HCT116 (cell line): ENCODE measurements around the gene USP47. TPM values are rescaled to one million over a fixed set of nuclear protein-coding genes. Genes with fewer than 3 reads are reported as not detected.

Experiments
- ATAC-seq: fragments of 200-7000 bp; cut with Tn5 transposase; 2 replicates; pipeline ENCODE4 v1.9.1; 2020; ENCODE audit warnings: mild to moderate bottlenecking, moderate library complexity
- BruUV-seq: library from RNA; stranded (reverse); fragments of 400-500 nt; replicated peaks from 2 replicates; lab custom pipeline; 2021; lab: Mats Ljungman, UMichigan
- CTCF ChIA-PET: fragments of 300-600 bp; sonication (Branson Sonifier 250); formaldehyde crosslinking; loops from one replicate; lab custom pipeline; 2021; ENCODE audit warnings: antibody characterized with exemption; lab: Charles Lee
- POLR2A ChIA-PET: fragments of 300-600, 350-600 bp; sonication (Branson Sonifier 250); formaldehyde crosslinking; loops from one replicate; lab custom pipeline; 2021; ENCODE audit warnings: antibody characterized with exemption; lab: Charles Lee
- RAD21 ChIA-PET, 2 experiments: fragments of 300-600 bp; sonication (Branson Sonifier 250); formaldehyde crosslinking; loops; one replicate each; lab custom pipeline; 2023; ENCODE audit warnings: low total read pairs in 2 of 2; ENCODE audit not compliant: uncharacterized antibody in 2 of 2, unreplicated experiment in 2 of 2, low non-redundant PET in 1 of 2; lab: Charles Lee
- DNase-seq: peaks from one replicate; pipeline ENCODE4 v3.0.0-alpha.2; 2010; ENCODE audit warnings: low read depth, low spot score
- H2AFZ ChIP-seq: fragments of 200-600 bp; shearing (Covaris generic), sonication (generic); 2 replicates; pipeline ENCODE4 v1.6.1; 2017; ENCODE audit warnings: low read depth, mixed run types, mixed read lengths, antibody characterized with exemption, low read length; ENCODE audit not compliant: poor library complexity, severe bottlenecking
- H3K27ac ChIP-seq: 2 replicates; pipeline ENCODE4 v1.5.1; 2012; ENCODE audit warnings: low read depth, low read length
- H3K27me3 ChIP-seq: fragments of 200-600 bp; sonication (generic); 2 replicates; pipeline ENCODE4 v1.6.1; 2016; ENCODE audit warnings: mixed run types, low read length, mixed read lengths; ENCODE audit not compliant: insufficient read depth
- H3K36me3 ChIP-seq, 2 experiments: fragments of 200-500 bp in 1 of 2; fragments of 200-600 bp in 1 of 2; sonication (Bioruptor generic) in 1 of 2; sonication (generic) in 1 of 2; 2 replicates each; pipeline versions ENCODE4 v1.5.1 to v1.6.1; 2014 to 2016; ENCODE audit warnings: low read length in 2 of 2, inconsistent platforms in 1 of 2, mixed read lengths in 1 of 2, mixed run types in 1 of 2; ENCODE audit not compliant: insufficient read depth in 2 of 2, control insufficient read depth in 1 of 2
- H3K4me1 ChIP-seq, 2 experiments: fragments of 200-600 bp in 1 of 2; sonication (generic) in 1 of 2; 2 replicates each; pipeline versions ENCODE4 v1.5.1 to v1.6.1; 2012 to 2017; ENCODE audit warnings: low read length in 2 of 2, inconsistent platforms in 1 of 2, mild to moderate bottlenecking in 1 of 2, mixed read lengths in 1 of 2, mixed run types in 1 of 2, moderate library complexity in 1 of 2; ENCODE audit not compliant: insufficient read depth in 2 of 2, control insufficient read depth in 1 of 2
- H3K4me2 ChIP-seq: fragments of 200-600 bp; sonication (generic); 2 replicates; pipeline ENCODE4 v1.6.1; 2017; ENCODE audit warnings: mixed run types, low read length, mixed read lengths
- H3K4me3 ChIP-seq, 2 experiments: fragments of 200-600 bp in 1 of 2; sonication (generic) in 1 of 2; replicated peaks in 1 of 2; 2 replicates each; pipeline ENCODE4 v1.5.1; 2011 to 2016; ENCODE audit warnings: low read length in 2 of 2, control low read depth in 1 of 2, low read depth in 1 of 2, mild to moderate bottlenecking in 1 of 2, mixed read lengths in 1 of 2, mixed run types in 1 of 2
- H3K79me2 ChIP-seq: fragments of 200-600 bp; sonication (generic); 2 replicates; pipeline ENCODE4 v1.6.1; 2017; ENCODE audit warnings: mild to moderate bottlenecking, mixed run types, low read length, moderate library complexity, mixed read lengths; ENCODE audit not compliant: insufficient read depth
- H3K9ac ChIP-seq: fragments of 200-600 bp; sonication (generic); 2 replicates; pipeline ENCODE4 v1.6.1; 2016; ENCODE audit warnings: low read length, mixed read lengths
- H3K9me2 ChIP-seq: fragments of 200-600 bp; sonication (generic), shearing (Covaris generic); 2 replicates; pipeline ENCODE4 v1.6.1; 2017; ENCODE audit warnings: mixed run types, mild to moderate bottlenecking, moderate library complexity; ENCODE audit not compliant: insufficient read depth
- H3K9me3 ChIP-seq, 2 experiments: fragments of 200-500 bp in 1 of 2; fragments of 200-600 bp in 1 of 2; sonication (Bioruptor generic) in 1 of 2; sonication (generic) in 1 of 2; 2 replicates each; pipeline ENCODE4 v1.6.1; 2014 to 2017; ENCODE audit warnings: low read length in 2 of 2, mixed read lengths in 2 of 2, inconsistent platforms in 1 of 2, low read depth in 1 of 2, mild to moderate bottlenecking in 1 of 2, mixed run types in 1 of 2, moderate library complexity in 1 of 2; ENCODE audit not compliant: control insufficient read depth in 1 of 2, insufficient read depth in 1 of 2
- H4K20me1 ChIP-seq: fragments of 200-600 bp; sonication (generic), shearing (Covaris generic); 2 replicates; pipeline ENCODE4 v1.6.1; 2017; ENCODE audit warnings: mixed run types, mild to moderate bottlenecking, moderate library complexity; ENCODE audit not compliant: insufficient read depth
- EZH2 ChIP-seq: fragments of 200-600 bp; sonication (generic); IDR thresholded peaks from 2 replicates; pipeline ENCODE4 v1.6.1; 2017; ENCODE audit warnings: antibody characterized with exemption, mixed run types
- JUND ChIP-seq: IDR thresholded peaks from 2 replicates; pipeline ENCODE4 v1.6.1; 2012
- POLR2A ChIP-seq: IDR thresholded peaks from 2 replicates; pipeline ENCODE4 v1.7.0; 2011; ENCODE audit warnings: borderline replicate concordance; ENCODE audit not compliant: insufficient read depth, insufficient read length; ENCODE audit errors: extremely low read depth
- SIN3A ChIP-seq: IDR thresholded peaks from 2 replicates; pipeline ENCODE4 v1.6.1; 2012; ENCODE audit warnings: low read depth
- TCF7L2 ChIP-seq: IDR thresholded peaks from 2 replicates; pipeline ENCODE4 v1.7.0; 2011; ENCODE audit warnings: borderline replicate concordance, inconsistent platforms; ENCODE audit not compliant: insufficient read depth, insufficient read length; ENCODE audit errors: extremely low read depth
- intact Hi-C: fragments of 100-400 bp; cut with micrococcal nuclease; formaldehyde crosslinking; loops from 2 replicates; pipeline ENCODE4 v1.10.0; 2022
- total RNA-seq: library from RNA; stranded (reverse); gene quantifications from one replicate; pipeline ENCODE4 v1.2.1, GENCODE V29; 2021; ENCODE audit not compliant: unreplicated experiment

USP47 gene
- total RNA-seq, 1 experiment from 2014 or later, result 18.9 TPM

DNA sequence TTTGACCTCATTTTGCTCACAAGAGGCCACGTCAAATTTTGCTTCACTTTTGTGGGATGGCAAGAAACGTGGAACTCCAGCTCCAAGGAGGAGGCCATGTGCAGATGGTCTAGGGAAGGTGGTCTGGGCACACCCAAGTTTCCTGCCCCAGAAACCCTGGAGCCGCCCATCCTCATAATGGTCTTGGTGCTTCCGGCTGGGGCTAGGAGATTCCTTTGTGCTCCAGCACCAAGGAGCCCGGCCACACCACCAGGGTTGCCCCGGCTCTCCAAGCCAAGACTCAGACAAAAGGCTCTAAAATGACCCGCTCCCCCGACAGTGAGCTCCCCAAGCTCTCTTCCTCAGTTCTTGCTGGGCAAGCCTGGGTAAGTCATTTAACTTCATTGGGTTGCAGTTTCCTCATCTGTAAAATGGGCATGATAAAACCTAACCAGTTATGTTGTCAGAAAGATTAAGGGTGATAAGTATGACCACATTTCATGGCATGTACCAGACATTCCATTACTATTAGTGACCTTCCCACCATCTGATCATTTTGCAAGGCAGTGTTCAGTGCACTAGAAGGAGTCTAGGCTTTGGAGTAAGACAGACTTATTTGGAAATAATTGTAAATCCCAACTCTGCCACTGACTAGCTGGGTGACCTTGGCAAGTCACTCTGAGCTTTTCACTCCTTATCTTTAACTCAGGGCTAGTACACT lies 143.4 kb downstream of the USP47 start:
- no peak for TF ChIP-seq JUND
- TF ChIP-seq POLR2A, result no peak
- CTCF ChIA-PET, result no interaction called here
- Histone ChIP-seq H3K27me3 (no peaks in the 10 kb centered on the region), H3K4me3 (no peak overlapping the region), H3K9me2 (no peaks in the 10 kb centered on the region), H3K4me2 (no peak overlapping the region), H2AFZ (no peak overlapping the region), H4K20me1 (no peaks in the 10 kb centered on the region), H3K27ac (no peak overlapping the region), H3K79me2 (no peaks in the 10 kb centered on the region), H3K4me1 (peaks cover 0 to 16% of the 10 kb centered on the region in 2 experiments; a peak in 2 of 4 replicates), H3K9me3 (no peaks in the 10 kb centered on the region; a peak in 1 of 4 replicates), H3K9ac (no peak overlapping the region), H3K36me3 (no peaks in the 10 kb centered on the region)
- intact Hi-C loops, result loop anchor here (5.0 kb wide), 1 partner anchor 57 kb away; no protein-coding TSS in a partner anchor
- POLR2A ChIA-PET, result no interaction called here
- ATAC-seq, result no peak
- RAD21 ChIA-PET, result no interaction called here
- no TSS peak for BruUV-seq
- DNase-seq, result no peak

DNA sequence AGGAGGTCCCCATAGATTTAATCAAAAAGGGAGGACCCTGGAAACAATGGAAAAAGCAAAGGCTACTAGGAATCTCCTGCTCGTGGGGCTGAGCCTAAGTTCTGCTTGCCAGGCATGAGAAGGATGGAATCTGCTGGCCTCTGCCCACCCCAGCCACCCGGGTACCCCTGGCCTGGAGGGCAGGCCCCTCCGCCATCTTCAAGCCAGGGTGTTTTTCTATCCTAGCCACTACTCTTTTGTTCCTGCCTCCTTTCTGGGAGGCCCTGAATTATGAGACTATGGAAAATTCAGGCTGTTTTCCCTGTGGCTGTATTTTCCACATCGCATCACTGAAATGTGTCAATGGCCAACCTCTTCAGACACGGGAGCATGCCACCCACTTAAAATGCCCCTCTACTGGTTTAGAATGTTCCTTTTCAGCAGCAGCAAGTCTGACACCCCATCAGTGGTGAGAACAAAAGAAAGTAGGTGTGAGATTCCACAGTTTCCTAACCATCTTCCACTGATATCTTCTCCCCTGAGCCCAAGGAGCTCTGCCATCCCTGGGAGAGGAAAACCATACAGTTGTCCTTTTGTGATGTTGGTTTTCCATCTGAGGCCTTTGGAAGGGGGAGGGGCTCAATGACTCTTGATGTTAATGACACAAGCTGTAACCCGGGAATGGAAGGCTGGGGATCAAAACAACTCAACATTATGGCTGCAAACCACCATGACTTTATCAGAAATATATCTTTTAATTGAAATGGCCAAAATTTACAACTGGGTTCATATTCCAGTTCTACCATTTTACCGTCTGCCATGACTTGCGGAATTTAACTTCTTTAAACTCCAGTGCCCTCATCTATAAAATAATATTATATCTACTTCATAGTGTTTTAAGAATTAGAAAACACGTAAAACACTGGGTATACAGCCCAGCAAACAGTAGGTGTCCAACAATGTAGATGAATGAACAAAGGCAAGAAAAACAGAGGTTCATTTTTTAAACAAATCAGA lies 144.5 kb downstream of the USP47 start:
- intact Hi-C loops, result loop anchor here (5.0 kb wide), 1 partner anchor 56 kb away; no protein-coding TSS in a partner anchor
- TF ChIP-seq EZH2 (no peak), SIN3A (no peak), TCF7L2 (no peak)
- ChIA-PET RAD21 (no interaction called here), POLR2A (no interaction called here), CTCF (interaction anchor here (1.8 kb wide), 1 partner anchor 19 kb away, joined by 4 read pairs; no protein-coding TSS in a partner anchor)
- H3K4me2 ChIP-seq, result no peak overlapping the region
- H3K9ac ChIP-seq, result no peak overlapping the region
- BruUV-seq, result no TSS peak
- ATAC-seq (no peak), DNase-seq (no peak)
- H3K4me1 ChIP-seq, result peaks cover 0 to 16% of the 10 kb centered on the region in 2 experiments; a peak in 2 of 4 replicates
- no peak overlapping the region for H3K27ac ChIP-seq
- no peaks in the 10 kb centered on the region for H3K27me3 ChIP-seq
- no peaks in the 10 kb centered on the region for H3K9me2 ChIP-seq
- H3K4me3 ChIP-seq, result no peak overlapping the region
- no peak overlapping the region for H2AFZ ChIP-seq
- no peaks in the 10 kb centered on the region for H3K79me2 ChIP-seq
- H4K20me1 ChIP-seq, result no peaks in the 10 kb centered on the region
- no peaks in the 10 kb centered on the region for H3K36me3 ChIP-seq
- H3K9me3 ChIP-seq, result no peaks in the 10 kb centered on the region; a peak in 1 of 4 replicates
